ACHN (cell line): Measurements from ENCODE around the gene TMEM31.
"Not testable (repeated sequence)": the region's sequence is repeated elsewhere in the genome, so short reads cannot be mapped to it uniquely, and the experiment has no call there.

Source experiments
- DNase-seq: peaks from one replicate; pipeline ENCODE4 v3.0.0-alpha.2; 2015
- in situ Hi-C: cut with HindIII; loops from 2 replicates; pipeline ENCODE4 v1.10.0; 2017; ENCODE audit warnings: low sequenced_read_pairs, low pct_ligation_motif_present, low pct_unique_long_range_greater_than_20kb

Gene TMEM31

GRCh38 chrX:103716962-103717361 is 6.3 kb downstream of the TMEM31 start:
- in situ Hi-C loops, result no loop called here
- peak; percentile 37 for DNase-seq

GRCh38 chrX:103718120-103718519 is 7.4 kb downstream of the TMEM31 start:
- no peak for DNase-seq
- in situ Hi-C loops, result no loop called here

GRCh38 chrX:103722505-103722904 is 11.8 kb downstream of the TMEM31 start:
- no peak for DNase-seq
- in situ Hi-C loops, result no loop called here

- in situ Hi-C loops, result no loop called here
- no peak for DNase-seq
Observed at GRCh38 chrX:103726477-103726876, 15.8 kb downstream of the TMEM31 start.

GRCh38 chrX:103727115-103727514 is 16.4 kb downstream of the TMEM31 start:
- in situ Hi-C loops, result no loop called here
- DNase-seq, result no peak

GRCh38 chrX:103729015-103729414 is 18.3 kb downstream of the TMEM31 start:
- in situ Hi-C loops, result no loop called here
- no peak for DNase-seq

GRCh38 chrX:103730147-103730795 is 19.6 kb downstream of the TMEM31 start:
- in situ Hi-C loops, result no loop called here
- no peak for DNase-seq

- in situ Hi-C loops, result no loop called here
- DNase-seq, result no peak
Observed at GRCh38 chrX:103730796-103731493, 20.2 kb downstream of the TMEM31 start.

- in situ Hi-C loops, result no loop called here
- DNase-seq, result no peak
Observed at GRCh38 chrX:103733017-103733416, 22.3 kb downstream of the TMEM31 start.

GRCh38 chrX:103734125-103734760 is 23.5 kb downstream of the TMEM31 start:
- DNase-seq, result no peak
- in situ Hi-C loops, result no loop called here

- in situ Hi-C loops, result no loop called here
- DNase-seq, result no peak
Observed at GRCh38 chrX:103737696-103738095, 27.0 kb downstream of the TMEM31 start.

- DNase-seq, result no peak
- in situ Hi-C loops, result no loop called here
Observed at GRCh38 chrX:103739421-103739820, 28.7 kb downstream of the TMEM31 start.

- in situ Hi-C loops, result no loop called here
- DNase-seq, result no peak
Observed at GRCh38 chrX:103741879-103742278, 31.2 kb downstream of the TMEM31 start.

GRCh38 chrX:103742339-103742738 is 31.6 kb downstream of the TMEM31 start:
- DNase-seq, result no peak
- in situ Hi-C loops, result no loop called here

GRCh38 chrX:103747163-103747562 is 36.5 kb downstream of the TMEM31 start:
- in situ Hi-C loops, result no loop called here
- DNase-seq, result no peak

- in situ Hi-C loops, result no loop called here
- no peak for DNase-seq
Observed at GRCh38 chrX:103754401-103754800, 43.7 kb downstream of the TMEM31 start.

- in situ Hi-C loops, result no loop called here
- no peak for DNase-seq
Observed at GRCh38 chrX:103756736-103757135, 46.0 kb downstream of the TMEM31 start.

- in situ Hi-C loops, result no loop called here
- DNase-seq, result no peak
Observed at GRCh38 chrX:103758555-103758954, 47.8 kb downstream of the TMEM31 start.

GRCh38 chrX:103763541-103763940 is 52.8 kb downstream of the TMEM31 start:
- in situ Hi-C loops, result not testable (repeated sequence)

More at GRCh38 chrX:103763541-103763940, 52.8 kb downstream of the TMEM31 start:
- DNase-seq, result not testable (repeated sequence)
